Keratinocyte (primary cell): ENCODE data around the gene KLHDC4. TPM values are rescaled to one million over a fixed set of nuclear protein-coding genes. Genes with fewer than 3 reads are reported as not detected.

Source experiments
- DNase-seq: peaks from one replicate; pipeline ENCODE4 v3.0.0-alpha.2; 2011; ENCODE audit warnings: low read depth, missing footprints, low spot score
- FAIRE-seq: peaks from 2 replicates; lab custom pipeline; 2011; peaks lifted over from hg19 to GRCh38; lab: Jason Lieb, UNC
- H2AFZ ChIP-seq: 2 replicates; pipeline ENCODE4 v1.6.0; 2012; ENCODE audit warnings: low read length, control low read depth, inconsistent platforms; ENCODE audit not compliant: control insufficient read depth
- H3K27ac ChIP-seq: 2 replicates; pipeline ENCODE4 v1.5.1; 2011; ENCODE audit warnings: low read length; ENCODE audit not compliant: control insufficient read depth, insufficient read depth
- H3K27me3 ChIP-seq: 3 replicates; pipeline ENCODE4 v1.6.0; 2011; ENCODE audit warnings: low read length; ENCODE audit not compliant: control insufficient read depth, insufficient read depth; ENCODE audit errors: extremely low read depth
- H3K36me3 ChIP-seq, 2 experiments: 2 replicates in 1 of 2; 3 replicates in 1 of 2; pipeline ENCODE4 v1.5.1; 2011; ENCODE audit warnings: low read length in 2 of 2, mild to moderate bottlenecking in 1 of 2; ENCODE audit not compliant: control insufficient read depth in 2 of 2, insufficient read depth in 2 of 2; ENCODE audit errors: extremely low read depth in 1 of 2
- H3K4me1 ChIP-seq: 3 replicates; pipeline ENCODE4 v1.5.1; 2011; ENCODE audit warnings: low read length; ENCODE audit not compliant: control insufficient read depth, insufficient read depth; ENCODE audit errors: extremely low read depth
- H3K4me2 ChIP-seq: 3 replicates; pipeline ENCODE4 v1.6.0; 2011; ENCODE audit warnings: low read depth, low read length; ENCODE audit not compliant: control insufficient read depth, insufficient read depth; ENCODE audit errors: extremely low read depth
- H3K4me3 ChIP-seq, 3 experiments: fragments of 200-600 bp in 1 of 3; sonication (generic) in 1 of 3; 2 replicates in 2 of 3; 3 replicates in 1 of 3; pipeline ENCODE4 v1.5.1; 2011 to 2016; ENCODE audit warnings: low read length in 3 of 3, mild to moderate bottlenecking in 3 of 3, control low read depth in 2 of 3, inconsistent platforms in 1 of 3, low read depth in 1 of 3, mixed read lengths in 1 of 3, mixed run types in 1 of 3, moderate library complexity in 1 of 3; ENCODE audit not compliant: control insufficient read depth in 2 of 3, insufficient read depth in 2 of 3; ENCODE audit errors: extremely low read depth in 1 of 3
- H3K79me2 ChIP-seq: 2 replicates; pipeline ENCODE4 v1.6.0; 2012; ENCODE audit warnings: low read length; ENCODE audit not compliant: control insufficient read depth, insufficient read depth
- H3K9ac ChIP-seq: 3 replicates; pipeline ENCODE4 v1.6.0; 2011; ENCODE audit warnings: low read length; ENCODE audit not compliant: control insufficient read depth, insufficient read depth; ENCODE audit errors: extremely low read depth
- H3K9me1 ChIP-seq: 3 replicates; pipeline ENCODE4 v1.6.0; 2011; ENCODE audit warnings: low read length; ENCODE audit not compliant: control insufficient read depth, insufficient read depth; ENCODE audit errors: extremely low read depth
- H3K9me3 ChIP-seq: 2 replicates; pipeline ENCODE4 v1.5.1; 2012; ENCODE audit warnings: low read depth, low read length; ENCODE audit not compliant: control insufficient read depth
- H4K20me1 ChIP-seq: 3 replicates; pipeline ENCODE4 v1.6.0; 2011; ENCODE audit warnings: low read length; ENCODE audit not compliant: control insufficient read depth, insufficient read depth; ENCODE audit errors: extremely low read depth
- CTCF ChIP-seq, 3 experiments: IDR thresholded peaks in 1 of 3; conservative IDR thresholded peaks in 1 of 3; optimal IDR thresholded peaks in 1 of 3; 2 replicates in 2 of 3; 3 replicates in 1 of 3; pipeline versions ENCODE3 to v1.5.1; 2011; ENCODE audit warnings: low read length in 3 of 3, mild to moderate bottlenecking in 3 of 3, moderate library complexity in 2 of 3, control low read depth in 1 of 3, inconsistent platforms in 1 of 3; ENCODE audit not compliant: insufficient read depth in 2 of 3; ENCODE audit errors: extremely low read depth in 1 of 3
- EZH2 ChIP-seq: IDR thresholded peaks from one replicate; pipeline ENCODE4 v1.6.1; 2012; ENCODE audit warnings: inconsistent platforms, mild to moderate bottlenecking, low read length, moderate library complexity
- dilution Hi-C: fragments of 300-500 bp; cut with MboI; formaldehyde crosslinking; loops from one replicate; pipeline ENCODE4 v1.7.0; 2020; ENCODE audit warnings: low sequenced_read_pairs; ENCODE audit not compliant: extremely low pct_ligation_motif_present
- polyA plus RNA-seq, 5 experiments: library from polyadenylated mRNA; depleted of rRNA in 3 of 5; stranded (reverse) in 3 of 5; stranded (forward) in 1 of 5; unstranded in 1 of 5; fragments of >200 nt; gene quantifications; 1 replicate in 1 of 5; 2 replicates in 3 of 5; 3 replicates in 1 of 5; pipeline versions ENCODE4 v1.2.1 to v1.2.3, GENCODE V29; 2011 to 2012; ENCODE audit warnings: missing spikeins in 2 of 5, low read depth in 1 of 5, low replicate concordance in 1 of 5

The KLHDC4 gene
- polyA plus RNA-seq, 1 donor (not counting 4 experiments of a cell fraction or from before 2014, with no cell fraction given) = 13.4 TPM

- DNase-seq (no peak), FAIRE-seq (no peak)
- TF ChIP-seq EZH2 (no peak), CTCF (optimal IDR thresholded peaks at IDR 0.05 in 1 of 3, IDR thresholded peaks at IDR 0.05 in 1 of 3, conservative IDR thresholded peaks at IDR 0.05 in 1 of 3; ENCODE audit: extremely low read depth in 1 of 3, insufficient read depth in 2 of 3, low read length in 3 of 3) (no peak)
- H2AFZ ChIP-seq = no peak overlapping the region
- H4K20me1 ChIP-seq = no peaks in the 10 kb centered on the region
- dilution Hi-C loops = no loop called here
- no peak overlapping the region for H3K27ac ChIP-seq
- H3K4me1 ChIP-seq = no peaks in the 10 kb centered on the region
- no peak overlapping the region for H3K4me2 ChIP-seq
- H3K79me2 ChIP-seq = no peaks in the 10 kb centered on the region
- no peak overlapping the region for H3K9ac ChIP-seq
- H3K36me3 ChIP-seq = peaks cover 4 to 6% of the 10 kb centered on the region in 2 experiments
- H3K9me1 ChIP-seq = no peaks in the 10 kb centered on the region
- H3K9me3 ChIP-seq = no peaks in the 10 kb centered on the region
- H3K27me3 ChIP-seq = peaks cover 4% of the 10 kb centered on the region
- H3K4me3 ChIP-seq = no peak overlapping the region
Observed at GRCh38 chr16:87696726-87697125, 69.1 kb downstream of the KLHDC4 start.

GRCh38 chr16:87695534-87695933 lies 70.3 kb downstream of the KLHDC4 start:
- no peak overlapping the region for H3K9ac ChIP-seq
- H3K27me3 ChIP-seq = peaks cover 8% of the 10 kb centered on the region
- H3K9me1 ChIP-seq = no peaks in the 10 kb centered on the region
- H3K79me2 ChIP-seq = no peaks in the 10 kb centered on the region
- no peaks in the 10 kb centered on the region for H4K20me1 ChIP-seq
- no peaks in the 10 kb centered on the region for H3K9me3 ChIP-seq
- DNase-seq = no peak
- no peaks in the 10 kb centered on the region for H3K4me1 ChIP-seq
- no peak overlapping the region for H3K4me2 ChIP-seq
- H3K36me3 ChIP-seq = peaks cover 4 to 5% of the 10 kb centered on the region in 2 experiments
- dilution Hi-C loops = no loop called here
- TF ChIP-seq EZH2 (no peak), CTCF (optimal IDR thresholded peaks at IDR 0.05 in 1 of 3, IDR thresholded peaks at IDR 0.05 in 1 of 3, conservative IDR thresholded peaks at IDR 0.05 in 1 of 3; ENCODE audit: extremely low read depth in 1 of 3, insufficient read depth in 2 of 3, low read length in 3 of 3) (no peak)
- no peak overlapping the region for H3K27ac ChIP-seq
- FAIRE-seq = no peak
- H3K4me3 ChIP-seq = no peak overlapping the region
- H2AFZ ChIP-seq = no peak overlapping the region
